Parathyroid adenoma (tissue), 2 donors: ENCODE results near the gene RABIF.
"Not testable (repeated sequence)": the region's sequence is repeated elsewhere in the genome, so short reads cannot be mapped to it uniquely, and the experiment has no call there.

Experiments used
- H2AFZ ChIP-seq: fragments of 300-600 bp; sonication (generic); one replicate; pipeline ENCODE4 v1.7.0; 2017; ENCODE audit warnings: antibody characterized with exemption, mild to moderate bottlenecking
- H3K27ac ChIP-seq: fragments of 300-600 bp; sonication (generic); one replicate; pipeline ENCODE4 v1.7.0; 2017
- H3K27me3 ChIP-seq: fragments of 300-600 bp; sonication (generic); one replicate; pipeline ENCODE4 v1.7.0; 2017; ENCODE audit warnings: low read length; ENCODE audit not compliant: control insufficient read depth, insufficient read depth
- H3K36me3 ChIP-seq: fragments of 300-600 bp; sonication (generic); one replicate; pipeline ENCODE4 v1.7.0; 2017; ENCODE audit warnings: low read length; ENCODE audit not compliant: control insufficient read depth, insufficient read depth
- H3K4me1 ChIP-seq: fragments of 300-600 bp; sonication (generic); one replicate; pipeline ENCODE4 v1.7.0; 2017; ENCODE audit warnings: control low read depth
- H3K4me2 ChIP-seq: fragments of 300-600 bp; sonication (generic); one replicate; pipeline ENCODE4 v1.7.0; 2017; ENCODE audit warnings: low read length
- H3K4me3 ChIP-seq: fragments of 300-600 bp; sonication (generic); one replicate; pipeline ENCODE4 v1.7.0; 2017; ENCODE audit warnings: low read depth, low read length
- H3K79me2 ChIP-seq: fragments of 300-600 bp; sonication (generic); one replicate; pipeline ENCODE4 v1.7.0; 2017; ENCODE audit warnings: control low read depth
- H3K9ac ChIP-seq: fragments of 300-600 bp; sonication (generic); one replicate; pipeline ENCODE4 v1.7.0; 2017; ENCODE audit warnings: mild to moderate bottlenecking
- H3K9me3 ChIP-seq: fragments of 300-600 bp; sonication (generic); one replicate; pipeline ENCODE4 v1.7.0; 2017; ENCODE audit warnings: low read length; ENCODE audit not compliant: control insufficient read depth
- TF ChIP-seq, protein P1 (sequence below): fragments of 300-600 bp; sonication (generic); IDR thresholded peaks from one replicate; pipeline ENCODE4 v1.7.0; 2017; ENCODE audit warnings: antibody characterized with exemption, mild to moderate bottlenecking
- donor health status: primary hyperparathyroidism.

The RABIF gene

DNA sequence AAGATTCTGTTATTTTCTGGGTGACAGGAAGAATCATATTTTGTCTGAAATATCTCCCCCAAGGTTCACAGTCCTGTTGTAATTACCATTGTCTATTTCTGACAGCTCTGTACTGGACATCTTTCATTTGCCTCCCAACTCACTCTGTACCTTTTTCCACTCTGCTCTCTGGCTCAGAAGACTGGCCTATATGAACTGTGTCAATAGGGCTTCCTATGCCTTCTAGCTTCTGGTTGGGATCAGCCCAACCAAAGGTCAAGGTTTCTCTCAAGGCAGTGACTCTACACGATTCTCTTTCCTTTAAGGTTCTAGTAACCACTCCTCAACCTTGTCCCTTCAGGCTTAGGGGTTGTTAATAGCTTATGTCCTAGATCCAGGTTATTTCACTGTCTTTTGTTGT is 20.5 kb upstream of the RABIF start:
- no peak overlapping the region for H3K9ac ChIP-seq
- TF ChIP-seq, protein P1, sequence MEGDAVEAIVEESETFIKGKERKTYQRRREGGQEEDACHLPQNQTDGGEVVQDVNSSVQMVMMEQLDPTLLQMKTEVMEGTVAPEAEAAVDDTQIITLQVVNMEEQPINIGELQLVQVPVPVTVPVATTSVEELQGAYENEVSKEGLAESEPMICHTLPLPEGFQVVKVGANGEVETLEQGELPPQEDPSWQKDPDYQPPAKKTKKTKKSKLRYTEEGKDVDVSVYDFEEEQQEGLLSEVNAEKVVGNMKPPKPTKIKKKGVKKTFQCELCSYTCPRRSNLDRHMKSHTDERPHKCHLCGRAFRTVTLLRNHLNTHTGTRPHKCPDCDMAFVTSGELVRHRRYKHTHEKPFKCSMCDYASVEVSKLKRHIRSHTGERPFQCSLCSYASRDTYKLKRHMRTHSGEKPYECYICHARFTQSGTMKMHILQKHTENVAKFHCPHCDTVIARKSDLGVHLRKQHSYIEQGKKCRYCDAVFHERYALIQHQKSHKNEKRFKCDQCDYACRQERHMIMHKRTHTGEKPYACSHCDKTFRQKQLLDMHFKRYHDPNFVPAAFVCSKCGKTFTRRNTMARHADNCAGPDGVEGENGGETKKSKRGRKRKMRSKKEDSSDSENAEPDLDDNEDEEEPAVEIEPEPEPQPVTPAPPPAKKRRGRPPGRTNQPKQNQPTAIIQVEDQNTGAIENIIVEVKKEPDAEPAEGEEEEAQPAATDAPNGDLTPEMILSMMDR = no peak
- H3K4me1 ChIP-seq = no peaks in the 10 kb centered on the region
- no peaks in the 10 kb centered on the region for H3K9me3 ChIP-seq
- no peak overlapping the region for H3K4me3 ChIP-seq
- H3K27me3 ChIP-seq = no peaks in the 10 kb centered on the region
- H3K79me2 ChIP-seq = no peaks in the 10 kb centered on the region
- H3K36me3 ChIP-seq = no peaks in the 10 kb centered on the region
- H2AFZ ChIP-seq = no peak overlapping the region
- H3K4me2 ChIP-seq = no peak overlapping the region
- no peak overlapping the region for H3K27ac ChIP-seq

DNA sequence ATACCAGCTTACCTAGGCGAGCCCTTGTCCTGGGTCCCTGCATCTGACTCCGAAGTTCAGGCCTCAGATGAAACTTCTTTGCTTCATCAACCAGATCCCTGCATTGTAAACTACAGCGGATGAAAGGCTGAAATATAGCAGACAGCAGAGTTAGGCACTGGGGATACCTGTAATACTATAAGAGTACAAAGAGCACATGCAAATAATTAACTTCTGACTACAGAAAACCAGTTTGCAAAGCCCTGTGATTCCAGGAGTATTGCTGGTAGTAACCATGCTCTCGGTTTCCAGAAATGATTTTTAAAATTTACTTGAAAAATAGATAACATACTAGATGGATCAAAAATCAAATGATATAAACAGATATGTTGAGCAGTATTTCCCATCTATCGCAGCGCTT is 20.0 kb upstream of the RABIF start:
- Histone ChIP-seq H3K4me2 (no peak overlapping the region), H3K9me3 (no peaks in the 10 kb centered on the region), H3K4me1 (no peaks in the 10 kb centered on the region), H3K27ac (no peak overlapping the region), H3K27me3 (no peaks in the 10 kb centered on the region), H3K36me3 (no peaks in the 10 kb centered on the region), H2AFZ (no peak overlapping the region), H3K4me3 (no peak overlapping the region), H3K79me2 (no peaks in the 10 kb centered on the region), H3K9ac (no peak overlapping the region)
- TF ChIP-seq, protein P1 = no peak

DNA sequence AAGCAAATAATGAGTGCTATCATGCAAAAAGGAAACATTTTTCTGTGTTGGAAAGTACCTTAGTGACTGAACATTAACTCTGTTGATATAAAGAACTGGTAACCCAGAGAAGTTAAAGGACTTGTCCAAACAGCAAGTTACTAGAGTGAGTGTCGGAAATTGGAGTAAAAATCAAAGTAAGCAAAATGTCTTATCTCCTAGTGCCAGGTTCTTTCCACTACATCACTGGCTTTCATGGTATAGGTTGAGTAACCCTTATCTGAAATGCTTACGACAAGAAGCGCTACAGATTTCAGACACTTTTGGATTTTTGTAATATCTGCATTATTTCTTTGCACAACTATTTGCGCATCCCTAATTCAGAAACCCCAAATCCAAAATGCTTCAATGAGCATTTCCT is 16.4 kb upstream of the RABIF start:
- TF ChIP-seq, protein P1 = no peak
- H3K36me3 ChIP-seq = no peaks in the 10 kb centered on the region
- no peak overlapping the region for H2AFZ ChIP-seq
- H3K27me3 ChIP-seq = no peaks in the 10 kb centered on the region
- H3K4me1 ChIP-seq = no peaks in the 10 kb centered on the region
- H3K4me3 ChIP-seq = no peak overlapping the region
- H3K27ac ChIP-seq = no peak overlapping the region
- no peaks in the 10 kb centered on the region for H3K9me3 ChIP-seq
- no peak overlapping the region for H3K4me2 ChIP-seq
- H3K9ac ChIP-seq = no peak overlapping the region
- H3K79me2 ChIP-seq = no peaks in the 10 kb centered on the region

DNA sequence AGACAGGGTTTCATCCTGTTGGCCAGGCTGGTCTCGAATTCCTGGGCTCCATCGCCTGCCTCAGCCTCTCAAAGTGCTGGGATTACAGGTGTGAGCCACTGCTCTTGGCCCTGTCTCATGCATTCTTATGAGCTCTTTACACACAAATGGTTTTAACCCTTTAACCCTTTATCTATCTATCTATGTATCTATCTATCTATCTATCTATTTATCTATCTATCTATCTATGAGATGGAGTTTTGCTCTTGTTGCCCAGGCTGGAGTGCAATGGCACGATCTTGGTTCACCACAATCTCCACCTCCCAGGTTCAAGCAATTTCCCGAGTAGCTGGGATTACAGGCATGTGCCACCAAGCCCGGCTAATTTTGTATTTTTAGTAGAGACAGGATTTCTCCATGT is 14.9 kb upstream of the RABIF start:
- not testable (repeated sequence) for H3K79me2 ChIP-seq, H2AFZ ChIP-seq, H3K36me3 ChIP-seq, H3K27ac ChIP-seq, H3K4me3 ChIP-seq, H3K27me3 ChIP-seq, H3K4me2 ChIP-seq, H3K9ac ChIP-seq, H3K4me1 ChIP-seq, H3K9me3 ChIP-seq

DNA sequence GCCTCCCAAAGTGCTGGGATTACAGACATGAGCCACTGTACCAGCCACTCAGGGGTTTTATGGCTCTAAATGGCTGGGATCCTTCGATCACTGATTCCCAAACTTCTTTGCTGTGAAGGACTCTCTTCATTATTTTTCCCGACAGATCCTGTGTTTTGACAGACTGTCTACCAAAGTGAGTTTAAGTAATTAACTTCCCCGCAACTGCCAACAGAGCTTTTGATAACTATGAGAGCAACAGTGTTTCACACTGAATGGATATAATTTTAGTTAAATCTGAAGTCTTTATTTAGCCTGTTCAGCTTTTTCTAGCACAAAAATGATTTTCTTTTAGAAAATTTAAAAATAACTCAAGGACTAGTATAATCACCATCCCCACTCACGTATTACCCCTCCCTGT is 12.6 kb upstream of the RABIF start:
- H3K79me2 ChIP-seq = no peaks in the 10 kb centered on the region
- no peak overlapping the region for H3K27ac ChIP-seq
- TF ChIP-seq, protein P1 = no peak
- no peak overlapping the region for H3K4me2 ChIP-seq
- H3K27me3 ChIP-seq = no peaks in the 10 kb centered on the region
- no peak overlapping the region for H2AFZ ChIP-seq
- H3K4me1 ChIP-seq = no peaks in the 10 kb centered on the region
- H3K4me3 ChIP-seq = no peak overlapping the region
- H3K36me3 ChIP-seq = no peaks in the 10 kb centered on the region
- H3K9ac ChIP-seq = no peak overlapping the region
- H3K9me3 ChIP-seq = no peaks in the 10 kb centered on the region
